Retinal pigment epithelial cell (primary cell): ENCODE data around the gene NELL2.

Experiments
- DNase-seq: peaks from one replicate; pipeline ENCODE4 v3.0.0-alpha.2; 2010; ENCODE audit warnings: low read depth
- H3K4me3 ChIP-seq: 2 replicates; pipeline ENCODE4 v1.5.1; 2011; ENCODE audit warnings: mild to moderate bottlenecking, low read length, control low read depth, moderate library complexity
- CTCF ChIP-seq: conservative IDR thresholded peaks from 2 replicates; pipeline ENCODE4 v1.5.1; 2011; ENCODE audit warnings: low read depth, low read length, control low read depth, inconsistent platforms

The NELL2 gene

GRCh38 chr12:44847888-44848702 is 28.0 kb downstream of the NELL2 start:
- TF ChIP-seq CTCF: no peak
- no peak for DNase-seq
- no peak overlapping the region for H3K4me3 ChIP-seq

- DNase-seq: no peak
These were observed 28.7 kb downstream of the NELL2 start for GRCh38 chr12:44847403-44847802.

GRCh38 chr12:44846826-44847225 is 29.3 kb downstream of the NELL2 start:
- no peak for TF ChIP-seq CTCF

More at GRCh38 chr12:44847403-44847802, 28.7 kb downstream of the NELL2 start:
- H3K4me3 ChIP-seq: no peak overlapping the region
- TF ChIP-seq CTCF: no peak

GRCh38 chr12:44842669-44843068 is 33.4 kb downstream of the NELL2 start:
- no peak overlapping the region for H3K4me3 ChIP-seq
- no peak for TF ChIP-seq CTCF
- DNase-seq: no peak

More at GRCh38 chr12:44846826-44847225, 29.3 kb downstream of the NELL2 start:
- H3K4me3 ChIP-seq: no peak overlapping the region
- DNase-seq: peak; percentile 78

GRCh38 chr12:44839785-44840184 is 36.3 kb downstream of the NELL2 start:
- DNase-seq: no peak
- H3K4me3 ChIP-seq: no peak overlapping the region
- no peak for TF ChIP-seq CTCF

- DNase-seq: no peak
- TF ChIP-seq CTCF: no peak
- no peak overlapping the region for H3K4me3 ChIP-seq
These were observed 38.9 kb downstream of the NELL2 start for GRCh38 chr12:44837114-44837755.
